PC-9 (cell line): ENCODE data around the gene SCAP. TPM values are rescaled to one million over a fixed set of nuclear protein-coding genes. Genes with fewer than 3 reads are reported as not detected.
A peak's percentile ranks its signal among the peaks of the same experiment; 100 is the strongest.

ENCODE experiments used
- BruUV-seq: library from RNA; stranded (reverse); fragments of 400-500 nt; replicated peaks from 2 replicates; lab custom pipeline; 2021; lab: Mats Ljungman, UMichigan
- CTCF ChIA-PET: fragments of 300-600 bp; sonication (Branson Sonifier 250); formaldehyde crosslinking; loops from one replicate; lab custom pipeline; 2022; ENCODE audit warnings: antibody characterized with exemption; lab: Charles Lee
- POLR2A ChIA-PET: fragments of 300-600 bp; sonication (Branson Sonifier 250); formaldehyde crosslinking; loops from one replicate; lab custom pipeline; 2022; ENCODE audit warnings: antibody characterized with exemption; ENCODE audit not compliant: unreplicated experiment; lab: Charles Lee
- DNase-seq, 2 experiments: peaks; one replicate each; pipeline versions ENCODE4 v3.0.0 to v3.0.0-alpha.2; 2015 to 2022; ENCODE audit warnings: mixed read lengths in 1 of 2
- H2AFZ ChIP-seq: fragments of 200-600 bp; sonication (generic); 2 replicates; pipeline ENCODE4 v1.8.1; 2017; ENCODE audit warnings: antibody characterized with exemption
- H3F3A ChIP-seq: fragments of 200-600 bp; sonication (generic); 2 replicates; pipeline ENCODE4 v1.8.1; 2017; ENCODE audit warnings: antibody characterized with exemption, mild to moderate bottlenecking, low read depth; ENCODE audit not compliant: insufficient read depth
- H3K27ac ChIP-seq: fragments of 200-600 bp; sonication (generic); 2 replicates; pipeline ENCODE4 v1.6.1; 2016; ENCODE audit warnings: mixed run types
- H3K27me3 ChIP-seq: fragments of 200-600 bp; sonication (generic); 2 replicates; pipeline ENCODE4 v1.6.1; 2016; ENCODE audit warnings: low read depth, mixed run types; ENCODE audit not compliant: insufficient read depth
- H3K36me3 ChIP-seq: fragments of 200-600 bp; sonication (generic); 2 replicates; pipeline ENCODE4 v1.6.1; 2016; ENCODE audit warnings: low read depth, mixed run types
- H3K4me1 ChIP-seq: fragments of 200-600 bp; sonication (generic); replicated peaks from 2 replicates; pipeline ENCODE4 v1.6.1; 2016; ENCODE audit warnings: mixed run types; ENCODE audit not compliant: insufficient read depth
- H3K4me2 ChIP-seq: fragments of 200-600 bp; sonication (generic); 2 replicates; pipeline ENCODE4 v1.6.1; 2017; ENCODE audit warnings: mixed run types
- H3K4me3 ChIP-seq: fragments of 200-600 bp; sonication (generic); 2 replicates; pipeline ENCODE4 v1.6.1; 2016; ENCODE audit warnings: mixed run types
- H3K79me2 ChIP-seq: fragments of 200-600 bp; sonication (generic); 2 replicates; pipeline ENCODE4 v1.6.1; 2017; ENCODE audit warnings: low read depth, mixed run types
- H3K9me2 ChIP-seq: fragments of 200-600 bp; sonication (generic); 2 replicates; pipeline ENCODE4 v1.8.1; 2017; ENCODE audit warnings: mild to moderate bottlenecking; ENCODE audit not compliant: insufficient read depth
- H3K9me3 ChIP-seq: fragments of 200-600 bp; sonication (generic); 2 replicates; pipeline ENCODE4 v1.8.1; 2016; ENCODE audit warnings: low read depth; ENCODE audit not compliant: insufficient read depth
- H4K20me1 ChIP-seq: fragments of 200-600 bp; sonication (generic); 2 replicates; pipeline ENCODE4 v1.8.1; 2017; ENCODE audit not compliant: insufficient read depth
- EZH2 ChIP-seq: fragments of 200-600 bp; sonication (generic); IDR thresholded peaks from 2 replicates; pipeline ENCODE4 v1.8.0; 2017; ENCODE audit warnings: antibody characterized with exemption, low read depth
- intact Hi-C: fragments of 100-400 bp; cut with micrococcal nuclease; formaldehyde crosslinking; loops from one replicate; pipeline ENCODE4 v1.10.0; 2022; ENCODE audit not compliant: unreplicated experiment
- total RNA-seq: library from RNA; stranded (reverse); gene quantifications from 2 replicates; pipeline ENCODE4 v1.2.3, GENCODE V29; 2021
- TF ChIP-seq, protein P1 (sequence below): fragments of 200-600 bp; sonication (generic); conservative IDR thresholded peaks from 2 replicates; pipeline ENCODE4 v1.6.1; 2017; ENCODE audit warnings: mixed run types, antibody characterized with exemption, mild to moderate bottlenecking, moderate library complexity

The SCAP gene
- total RNA-seq, 1 experiment from 2014 or later: 71.5 TPM

DNA sequence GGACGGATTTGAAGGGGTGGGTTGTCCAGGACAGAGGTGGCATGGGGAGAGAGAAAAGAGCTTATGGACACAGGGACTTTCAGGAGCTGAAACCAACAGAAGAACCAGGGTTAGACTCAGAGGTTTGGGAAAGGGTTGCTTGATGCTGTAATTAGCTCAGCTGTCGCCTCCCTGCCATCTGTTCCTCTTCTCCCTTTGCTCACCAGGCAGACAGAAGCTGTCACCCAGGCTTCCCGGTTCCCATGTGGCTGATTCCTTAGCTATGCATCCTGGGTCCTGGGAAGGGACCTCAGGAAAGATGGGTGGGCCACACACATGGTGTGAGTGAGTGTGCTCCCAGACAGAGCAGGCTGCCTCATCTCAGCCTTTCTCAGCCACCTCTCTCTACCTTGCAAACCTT is 80.9 kb downstream of the SCAP start:
- ChIA-PET POLR2A (no interaction called here), CTCF (no interaction called here)
- no peaks in the 10 kb centered on the region for H3K9me2 ChIP-seq
- no peaks in the 10 kb centered on the region for H3K27me3 ChIP-seq
- H2AFZ ChIP-seq: no peak overlapping the region
- intact Hi-C loops: no loop called here
- TF ChIP-seq, protein P1, sequence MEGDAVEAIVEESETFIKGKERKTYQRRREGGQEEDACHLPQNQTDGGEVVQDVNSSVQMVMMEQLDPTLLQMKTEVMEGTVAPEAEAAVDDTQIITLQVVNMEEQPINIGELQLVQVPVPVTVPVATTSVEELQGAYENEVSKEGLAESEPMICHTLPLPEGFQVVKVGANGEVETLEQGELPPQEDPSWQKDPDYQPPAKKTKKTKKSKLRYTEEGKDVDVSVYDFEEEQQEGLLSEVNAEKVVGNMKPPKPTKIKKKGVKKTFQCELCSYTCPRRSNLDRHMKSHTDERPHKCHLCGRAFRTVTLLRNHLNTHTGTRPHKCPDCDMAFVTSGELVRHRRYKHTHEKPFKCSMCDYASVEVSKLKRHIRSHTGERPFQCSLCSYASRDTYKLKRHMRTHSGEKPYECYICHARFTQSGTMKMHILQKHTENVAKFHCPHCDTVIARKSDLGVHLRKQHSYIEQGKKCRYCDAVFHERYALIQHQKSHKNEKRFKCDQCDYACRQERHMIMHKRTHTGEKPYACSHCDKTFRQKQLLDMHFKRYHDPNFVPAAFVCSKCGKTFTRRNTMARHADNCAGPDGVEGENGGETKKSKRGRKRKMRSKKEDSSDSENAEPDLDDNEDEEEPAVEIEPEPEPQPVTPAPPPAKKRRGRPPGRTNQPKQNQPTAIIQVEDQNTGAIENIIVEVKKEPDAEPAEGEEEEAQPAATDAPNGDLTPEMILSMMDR: no peak
- no peak for TF ChIP-seq EZH2
- H3K4me2 ChIP-seq: peak overlapping the region; percentile 37
- no peak overlapping the region for H3K27ac ChIP-seq
- H3K4me1 ChIP-seq: peaks cover 16% of the 10 kb centered on the region
- H3K36me3 ChIP-seq: no peaks in the 10 kb centered on the region; the same call in 1 of the 2 replicates
- H4K20me1 ChIP-seq: peaks cover 39% of the 10 kb centered on the region
- peaks cover 6% of the 10 kb centered on the region; the same call in 1 of the 2 replicates for H3F3A ChIP-seq
- no peaks in the 10 kb centered on the region for H3K9me3 ChIP-seq
- peaks cover 54% of the 10 kb centered on the region for H3K79me2 ChIP-seq
- BruUV-seq: no TSS peak
- DNase-seq: no peak
- H3K4me3 ChIP-seq: no peak overlapping the region

DNA sequence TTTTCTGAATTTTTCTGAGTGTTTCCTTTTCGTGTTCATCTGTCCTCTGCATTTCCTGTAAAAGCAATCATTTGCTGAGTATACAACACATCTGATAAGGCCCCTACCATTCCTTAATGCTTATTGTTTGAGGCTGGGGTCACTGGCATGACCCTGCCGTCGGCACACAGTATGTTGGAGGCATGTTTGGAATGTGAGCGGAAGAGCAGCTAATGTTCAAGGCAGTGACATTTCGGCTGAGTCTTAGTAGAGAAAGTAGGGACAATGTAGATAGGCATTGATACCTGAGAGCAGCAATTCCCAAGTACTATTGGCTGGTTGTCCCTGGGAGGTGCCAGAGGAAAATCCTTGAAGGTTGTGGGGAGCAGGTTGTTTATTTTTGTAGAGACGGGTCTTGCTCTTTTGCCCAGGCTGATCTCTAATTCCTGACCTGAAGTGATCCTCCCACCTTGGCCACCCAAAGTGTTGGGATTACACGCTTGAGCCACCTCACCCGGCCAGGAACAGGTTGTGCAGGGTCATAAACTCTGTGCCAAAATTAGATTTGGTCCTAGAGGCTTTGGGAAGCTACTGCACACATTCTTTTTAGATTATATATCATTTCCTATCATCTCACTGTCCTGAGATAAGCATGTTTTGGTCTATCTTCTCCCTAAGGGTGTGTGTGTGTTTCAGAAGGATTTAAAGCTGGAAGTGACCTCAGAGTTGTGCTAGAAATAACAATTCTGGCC is 81.4 kb downstream of the SCAP start:
- POLR2A ChIA-PET: interaction anchor here (0.6 to 1.0 kb wide), 2 partner anchors 91 to 408 kb away, joined by 4 to 6 read pairs; no protein-coding TSS in a partner anchor
- Histone ChIP-seq H4K20me1 (peaks cover 41% of the 10 kb centered on the region), H3K9me2 (no peaks in the 10 kb centered on the region), H3K4me3 (no peak overlapping the region), H2AFZ (no peak overlapping the region), H3K36me3 (no peaks in the 10 kb centered on the region; the same call in 1 of the 2 replicates), H3K4me1 (peaks cover 16% of the 10 kb centered on the region), H3K4me2 (peak overlapping the region; percentile 37), H3K9me3 (no peaks in the 10 kb centered on the region), H3F3A (peaks cover 6% of the 10 kb centered on the region; the same call in 1 of the 2 replicates), H3K27ac (0 out of 2 replicates have a peak overlapping the region, but pooled peaks have one; percentile 3), H3K27me3 (no peaks in the 10 kb centered on the region), H3K79me2 (peaks cover 57% of the 10 kb centered on the region)
- TF ChIP-seq, protein P1: no peak
- TF ChIP-seq EZH2: no peak
- no TSS peak for BruUV-seq
- peak; percentile 49 to 74 for DNase-seq
- CTCF ChIA-PET: no interaction called here
- intact Hi-C loops: no loop called here

DNA sequence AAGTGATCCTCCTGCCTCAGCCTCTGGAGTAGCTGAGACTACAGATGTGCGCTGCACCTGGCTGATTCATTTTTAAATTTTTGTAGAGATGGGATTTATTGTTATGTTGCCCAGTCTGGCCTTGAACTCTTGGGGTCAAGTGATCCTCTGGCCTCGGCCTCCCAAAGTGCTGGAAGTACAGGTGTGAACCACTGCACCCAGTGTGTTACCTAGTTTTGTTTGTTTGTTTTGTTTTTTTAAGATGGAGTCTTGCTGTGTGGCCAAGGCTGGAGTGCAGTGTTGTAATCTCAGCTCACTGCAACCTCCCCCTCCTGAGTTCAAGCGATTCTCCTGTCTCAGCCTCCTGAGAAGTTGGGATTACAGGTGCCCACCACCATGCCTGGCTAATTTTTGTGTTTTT is 82.8 kb downstream of the SCAP start:
- ChIA-PET POLR2A (no interaction called here), CTCF (no interaction called here)
- H3K27me3 ChIP-seq: no peaks in the 10 kb centered on the region
- no peak for DNase-seq
- H3K9me2 ChIP-seq: no peaks in the 10 kb centered on the region
- H3K79me2 ChIP-seq: peaks cover 66% of the 10 kb centered on the region
- no peaks in the 10 kb centered on the region for H3K9me3 ChIP-seq
- intact Hi-C loops: no loop called here
- peaks cover 16% of the 10 kb centered on the region for H3K4me1 ChIP-seq
- H3K36me3 ChIP-seq: no peaks in the 10 kb centered on the region; the same call in 1 of the 2 replicates
- peaks cover 6% of the 10 kb centered on the region; the same call in 1 of the 2 replicates for H3F3A ChIP-seq
- TF ChIP-seq EZH2: no peak
- TF ChIP-seq, protein P1: no peak
- no peak overlapping the region for H3K4me2 ChIP-seq
- no TSS peak for BruUV-seq
- peaks cover 48% of the 10 kb centered on the region for H4K20me1 ChIP-seq
- H3K4me3 ChIP-seq: no peak overlapping the region
- H3K27ac ChIP-seq: no peak overlapping the region
- H2AFZ ChIP-seq: no peak overlapping the region
